GM19324 (cell line): Measurements from ENCODE around the gene PCDH15.

Experiments used
- ATAC-seq: cut with Tn5 transposase; IDR thresholded peaks from one replicate; pipeline ENCODE4 v1.9.1; 2021; ENCODE audit warnings: mild to moderate bottlenecking, moderate library complexity; ENCODE audit not compliant: unreplicated experiment, low FRiP score

The PCDH15 gene

DNA sequence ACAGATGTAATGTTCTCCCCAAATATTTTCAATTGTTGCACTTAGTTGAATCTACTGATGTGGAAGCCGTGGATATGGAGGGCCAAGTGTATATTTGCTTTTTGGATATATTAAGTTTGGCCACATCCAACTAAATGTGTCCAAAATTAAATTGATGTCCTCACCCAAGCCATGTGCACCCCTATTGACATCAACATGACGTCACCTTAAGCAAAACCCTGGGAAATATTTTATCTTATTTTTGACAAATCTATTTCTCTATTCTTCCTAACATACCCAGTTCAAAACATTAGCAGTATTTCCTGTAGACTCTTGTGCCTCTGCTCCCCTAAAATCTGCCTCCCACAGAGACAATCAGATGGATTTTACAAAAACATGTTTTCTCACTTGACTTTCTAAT lies 652.5 kb downstream of the PCDH15 start:
- ATAC-seq, result no peak

DNA sequence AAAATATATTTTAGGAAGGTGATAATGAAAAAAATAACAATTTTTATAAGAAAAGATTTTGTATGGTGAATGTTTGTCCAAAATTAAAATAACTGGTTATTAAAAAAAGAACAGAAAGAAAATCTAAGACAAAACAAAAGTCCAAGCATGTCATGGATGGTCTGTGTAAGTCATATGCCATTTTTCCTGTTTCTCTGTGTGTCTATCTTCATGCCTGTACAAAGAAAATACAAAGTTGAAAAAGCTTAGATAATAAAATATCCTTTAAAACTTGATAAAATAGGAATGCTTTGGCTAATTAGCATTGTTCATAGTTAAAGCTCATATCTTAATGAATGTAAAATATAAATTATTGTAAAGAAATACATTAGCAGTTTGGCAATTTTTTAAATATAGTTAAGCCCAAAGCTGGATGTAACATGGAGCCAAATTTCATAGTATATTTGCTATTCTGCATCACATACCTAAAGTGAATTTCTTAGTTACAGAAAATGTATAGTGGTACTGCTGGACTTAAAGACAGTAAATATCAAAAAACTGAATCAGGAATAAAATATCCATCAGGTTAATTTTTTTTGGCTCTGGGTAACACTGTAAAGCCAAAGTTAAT lies 661.1 kb downstream of the PCDH15 start:
- no peak for ATAC-seq

DNA sequence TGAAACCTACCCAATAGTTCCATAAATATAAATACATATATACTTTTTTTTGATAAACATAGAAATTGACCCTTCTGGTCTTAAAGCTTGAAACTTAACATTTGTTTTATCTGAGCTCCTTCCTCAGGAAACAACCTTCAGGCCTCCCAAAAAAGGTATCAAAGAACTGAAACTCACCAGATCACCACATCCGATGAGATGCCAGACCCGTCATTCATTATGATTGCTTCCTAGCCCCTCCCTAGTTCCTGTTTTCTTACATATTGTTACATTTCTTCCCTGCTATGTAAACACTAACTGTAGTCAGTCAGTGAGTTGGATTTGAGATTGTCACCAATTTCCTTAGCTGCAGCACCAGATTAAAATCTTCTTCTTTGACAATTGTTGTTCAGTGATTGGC lies 663.6 kb downstream of the PCDH15 start:
- no peak for ATAC-seq

DNA sequence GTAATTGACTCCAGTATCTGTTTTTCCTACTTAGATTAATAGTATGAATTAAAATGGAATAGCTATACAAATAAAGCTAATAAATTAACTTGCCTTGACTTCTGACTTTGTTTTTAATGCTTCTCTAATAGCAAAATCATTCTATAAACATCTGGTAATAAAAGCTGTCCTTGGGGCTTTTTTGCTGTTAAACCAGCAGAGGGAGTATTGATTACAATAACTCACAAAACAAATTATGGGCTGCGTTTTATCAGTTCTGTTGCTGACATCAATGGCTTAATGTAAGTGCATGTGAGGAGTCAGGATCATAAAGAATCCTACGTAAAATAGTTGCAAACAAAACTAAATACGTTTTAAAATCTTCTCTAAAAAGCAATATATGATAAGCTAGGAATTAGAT lies 667.8 kb downstream of the PCDH15 start:
- ATAC-seq, result no peak

DNA sequence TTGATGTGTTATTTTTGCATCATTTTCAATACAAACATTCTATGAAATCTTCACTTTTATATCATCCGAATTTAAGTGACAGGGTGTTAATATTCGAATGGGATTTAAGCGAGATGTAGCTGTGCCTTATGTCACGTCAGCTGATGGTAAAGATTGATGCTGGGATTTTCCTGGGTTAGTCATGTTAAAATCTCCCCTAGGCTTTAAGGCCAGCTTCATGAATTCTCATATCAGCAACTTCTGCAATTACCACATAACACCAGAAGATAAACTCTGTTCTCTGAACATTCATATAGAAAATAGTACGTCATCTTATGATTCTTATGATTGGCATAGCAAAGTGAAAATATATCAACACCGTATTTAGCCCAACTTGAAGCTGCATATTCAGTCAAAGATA lies 669.2 kb downstream of the PCDH15 start:
- no peak for ATAC-seq

DNA sequence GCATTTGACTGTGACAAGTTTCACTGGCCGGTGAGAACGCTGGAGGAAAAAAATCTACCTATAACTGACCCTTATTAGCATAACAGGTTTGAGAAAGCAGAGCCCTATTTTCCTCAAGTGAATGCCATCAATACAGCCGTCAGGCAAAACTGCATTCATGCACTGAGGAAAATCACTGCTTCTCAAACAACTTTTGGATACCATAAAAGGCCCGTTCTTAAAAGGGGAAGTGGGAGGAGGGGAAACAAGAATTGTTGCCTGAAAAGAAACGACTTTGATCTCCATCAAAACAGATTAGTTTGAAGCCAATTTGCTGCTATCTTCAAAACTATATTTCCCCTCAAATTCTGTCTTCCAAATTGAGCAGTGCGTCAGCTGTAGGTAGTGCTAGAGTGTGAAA lies 670.6 kb downstream of the PCDH15 start:
- no peak for ATAC-seq

DNA sequence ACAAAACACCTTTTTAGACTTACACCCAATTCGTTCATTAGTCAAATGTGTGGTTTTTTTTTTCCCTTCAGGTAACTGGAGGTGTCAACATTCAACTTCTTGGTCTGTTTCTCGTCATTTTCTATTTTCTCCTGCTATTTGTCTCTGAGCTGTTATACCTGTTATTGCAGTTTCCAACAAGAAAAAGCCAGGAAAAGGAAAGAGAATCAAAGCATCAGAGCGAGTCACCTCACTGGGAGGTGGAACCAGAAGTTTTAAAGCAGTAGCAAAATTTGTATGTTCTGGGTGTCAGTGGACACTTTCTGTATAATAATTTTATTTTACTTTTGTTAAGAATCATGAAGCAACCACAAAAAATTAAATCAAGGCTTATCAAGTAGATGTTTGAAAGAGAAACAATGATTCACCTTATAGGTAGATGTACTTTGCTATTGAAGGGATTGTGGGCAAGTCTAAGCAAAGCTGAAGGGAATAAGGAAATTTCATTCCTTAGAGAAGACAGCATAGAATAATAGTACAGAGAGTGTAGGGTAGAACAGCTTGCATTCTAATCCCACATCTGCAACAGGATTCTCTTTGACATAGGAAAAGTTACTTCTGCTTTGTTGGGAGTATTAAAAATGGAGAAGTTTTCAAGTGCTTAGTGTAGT lies 675.8 kb downstream of the PCDH15 start:
- ATAC-seq, result no peak

DNA sequence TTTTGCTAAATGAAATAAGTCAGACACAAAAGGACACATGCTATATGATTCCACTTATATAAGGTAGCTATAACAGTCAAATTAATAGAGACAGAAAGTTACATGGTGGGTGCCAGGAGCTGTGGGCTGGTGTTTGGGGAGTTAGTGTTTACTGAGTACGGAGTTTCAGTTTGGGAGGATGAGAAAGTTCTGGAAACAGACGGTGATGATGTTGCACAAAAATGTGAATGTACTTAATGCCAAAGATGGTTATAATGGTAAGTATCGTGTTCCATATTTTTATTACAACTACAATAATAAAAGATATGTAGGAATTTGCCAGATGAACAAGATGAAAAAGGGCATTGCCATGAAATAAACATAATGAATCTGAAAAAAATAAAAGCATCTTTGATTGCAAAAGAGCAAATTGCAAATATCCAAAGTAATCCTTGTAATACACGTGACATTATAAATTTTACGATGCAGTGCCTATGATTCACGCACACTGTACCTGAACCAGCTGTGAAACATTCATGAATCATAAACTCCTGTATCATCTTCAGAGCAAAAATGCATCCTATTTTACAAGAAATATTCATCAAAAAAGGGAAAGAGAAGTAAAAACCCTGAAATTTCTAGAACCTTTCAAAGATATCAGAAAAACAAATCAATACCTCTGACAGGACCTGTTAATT lies 676.7 kb downstream of the PCDH15 start:
- no peak for ATAC-seq

DNA sequence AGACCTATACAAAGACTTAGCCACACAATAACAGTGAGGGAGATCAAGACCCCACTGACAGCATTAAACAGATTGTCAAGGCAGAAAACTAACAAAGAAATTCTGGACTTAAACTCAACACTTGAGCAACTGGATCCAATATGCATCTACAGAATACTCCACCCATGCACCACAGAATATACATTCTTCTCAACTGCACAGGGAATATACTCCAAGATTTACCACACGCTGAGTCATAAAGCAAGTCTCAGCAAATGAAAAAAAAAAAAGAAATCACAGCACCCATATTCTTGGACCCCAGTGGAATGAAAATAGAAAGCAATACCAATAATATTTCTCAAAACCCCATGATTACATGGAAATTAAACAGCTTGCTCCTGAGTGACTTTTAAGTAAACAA lies 680.2 kb downstream of the PCDH15 start:
- ATAC-seq, result no peak

DNA sequence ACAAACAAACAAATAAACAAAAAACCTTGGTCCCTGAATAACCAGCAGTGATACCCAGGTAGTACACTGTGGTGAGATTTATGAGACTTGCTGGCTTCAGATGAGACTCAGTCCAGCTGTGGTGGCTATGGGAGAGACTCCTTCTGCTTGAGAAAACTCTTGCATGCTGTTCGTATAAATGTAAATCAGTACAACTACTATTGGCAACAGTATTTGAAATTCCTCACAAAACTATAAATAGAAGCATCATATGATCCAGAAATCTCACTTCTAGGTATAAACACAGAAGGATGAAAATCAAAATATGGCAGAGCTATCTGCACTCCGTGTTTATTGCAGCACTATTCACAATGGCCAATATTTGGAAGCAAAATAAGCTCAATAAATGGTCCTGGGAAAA lies 692.1 kb downstream of the PCDH15 start:
- ATAC-seq, result no peak

DNA sequence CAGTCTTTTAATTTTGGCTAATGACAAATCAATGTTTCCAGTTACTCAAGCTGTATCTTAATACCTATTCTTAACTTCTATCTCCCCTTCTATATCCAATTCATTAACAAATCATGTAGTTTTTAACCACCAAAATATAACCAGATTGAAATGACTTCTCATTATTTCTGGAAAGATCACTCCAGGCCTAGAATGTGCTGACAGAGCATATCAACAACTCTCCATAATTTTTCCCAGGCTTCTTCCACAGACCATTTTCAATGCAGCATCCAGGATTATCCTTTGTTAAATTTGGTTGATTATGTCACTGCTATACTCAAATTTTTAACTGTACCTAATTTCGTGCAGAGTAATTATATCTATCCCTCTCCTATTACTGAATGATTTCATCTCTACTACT lies 704.1 kb downstream of the PCDH15 start:
- ATAC-seq, result no peak

DNA sequence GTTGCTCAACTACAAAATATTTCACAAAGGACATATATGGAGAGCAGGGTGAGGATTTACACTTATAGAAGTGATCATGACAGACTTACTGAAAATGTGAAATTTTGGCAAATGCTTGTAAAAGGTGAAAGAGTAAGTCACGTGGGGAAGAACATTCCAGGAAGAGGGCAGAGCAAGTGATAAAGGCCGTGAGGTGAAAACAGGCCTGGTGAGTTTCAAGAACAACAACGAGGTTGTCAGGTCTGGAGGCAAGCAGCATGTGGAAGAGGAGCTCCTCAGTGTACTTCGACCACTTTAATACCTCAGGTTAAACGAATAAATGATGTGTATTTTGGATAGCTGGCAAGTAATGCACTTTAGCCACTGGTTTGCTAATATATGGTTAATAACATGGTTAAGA lies 706.7 kb downstream of the PCDH15 start:
- no peak for ATAC-seq

DNA sequence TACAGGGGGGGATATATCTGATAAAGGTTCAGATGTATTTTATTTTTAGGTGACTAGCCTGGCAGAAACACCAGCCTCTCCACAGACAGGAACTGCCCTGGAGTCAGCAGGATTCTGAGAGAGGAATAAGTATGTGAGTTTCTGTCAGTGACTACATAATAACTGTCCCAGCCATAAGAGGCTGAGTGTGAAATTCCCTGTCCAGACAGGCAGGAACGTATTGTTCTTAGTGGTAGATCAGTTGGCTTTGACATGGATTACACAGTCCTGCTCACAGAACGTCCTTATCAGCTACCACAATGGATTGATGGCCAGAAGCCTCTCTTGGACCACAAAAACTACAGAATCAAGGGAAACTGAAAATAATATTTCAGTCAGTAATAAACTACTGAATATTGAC lies 709.8 kb downstream of the PCDH15 start:
- no peak for ATAC-seq

DNA sequence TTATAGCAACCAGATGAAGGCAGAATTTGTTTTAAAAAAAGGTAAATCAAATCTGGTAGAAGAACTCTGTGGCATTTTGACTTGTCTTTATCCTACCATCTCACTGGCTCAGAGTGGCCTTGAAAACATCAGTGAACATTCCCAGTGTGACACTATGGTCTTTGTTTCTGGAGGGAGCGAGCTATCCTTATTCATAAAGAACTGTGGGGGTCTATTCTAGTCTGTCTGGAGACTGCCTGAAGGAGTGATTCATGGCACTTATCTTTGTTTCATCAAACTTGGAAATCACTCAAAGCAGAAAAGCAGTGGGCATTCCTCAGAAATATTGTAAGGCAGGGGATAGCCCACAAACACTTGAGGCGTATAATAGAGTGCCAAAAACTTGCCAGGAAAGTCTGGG lies 719.1 kb downstream of the PCDH15 start:
- ATAC-seq, result no peak

DNA sequence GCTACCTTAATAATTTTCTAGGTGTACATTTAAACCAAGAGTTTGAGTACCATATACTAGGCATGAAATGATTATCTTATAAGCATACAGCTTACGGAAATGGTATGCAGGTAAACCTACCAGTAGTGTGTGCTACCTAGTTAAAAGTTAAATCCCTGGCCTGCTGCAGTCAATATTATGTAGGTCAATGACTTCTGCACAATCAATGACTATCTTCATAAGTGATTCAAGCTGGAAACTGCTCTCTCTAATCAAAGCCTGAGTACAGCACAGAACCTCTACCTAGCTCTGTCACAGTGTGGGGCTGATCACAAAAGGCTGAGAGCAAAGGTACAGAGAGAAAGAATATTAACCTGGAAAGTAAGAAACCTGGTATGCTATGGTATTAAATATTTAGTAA lies 733.7 kb downstream of the PCDH15 start:
- ATAC-seq, result no peak

DNA sequence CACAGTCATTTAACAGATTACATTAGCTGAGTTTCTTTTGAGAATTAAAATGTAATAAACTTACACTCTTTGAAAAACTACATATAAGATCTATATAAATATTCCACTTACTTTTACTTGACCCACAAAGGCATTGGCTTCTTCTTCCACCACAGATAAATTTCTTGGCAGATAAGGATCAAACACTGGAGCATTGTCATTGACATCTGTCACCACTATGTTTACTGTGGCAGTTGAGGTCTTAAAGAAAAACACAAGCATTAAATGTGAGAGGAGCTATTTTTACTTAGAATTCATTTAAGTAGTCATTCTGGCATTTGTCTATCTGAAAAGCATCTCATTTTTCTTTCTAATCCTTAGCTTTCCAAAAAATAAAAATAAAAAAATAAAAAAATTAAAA lies 734.4 kb downstream of the PCDH15 start:
- no peak for ATAC-seq

DNA sequence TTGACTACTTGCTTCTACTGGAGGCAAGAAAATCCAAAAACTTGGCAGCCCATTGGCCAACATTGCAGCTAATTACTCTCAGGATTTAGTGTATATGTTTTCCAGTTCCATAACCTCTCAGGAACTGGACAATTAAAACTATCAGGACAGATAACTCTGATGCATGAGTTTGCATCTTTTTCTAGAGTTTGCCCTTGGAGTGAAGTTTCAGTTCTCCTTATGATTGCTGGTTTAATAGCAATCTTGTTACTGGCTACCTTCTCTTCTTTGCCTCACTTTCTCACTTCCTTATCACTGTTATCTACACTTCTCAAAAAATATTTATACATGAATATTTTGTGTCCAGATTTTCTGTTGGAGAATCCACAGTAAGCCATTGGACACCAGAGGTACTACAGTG lies 735.9 kb downstream of the PCDH15 start:
- no peak for ATAC-seq

DNA sequence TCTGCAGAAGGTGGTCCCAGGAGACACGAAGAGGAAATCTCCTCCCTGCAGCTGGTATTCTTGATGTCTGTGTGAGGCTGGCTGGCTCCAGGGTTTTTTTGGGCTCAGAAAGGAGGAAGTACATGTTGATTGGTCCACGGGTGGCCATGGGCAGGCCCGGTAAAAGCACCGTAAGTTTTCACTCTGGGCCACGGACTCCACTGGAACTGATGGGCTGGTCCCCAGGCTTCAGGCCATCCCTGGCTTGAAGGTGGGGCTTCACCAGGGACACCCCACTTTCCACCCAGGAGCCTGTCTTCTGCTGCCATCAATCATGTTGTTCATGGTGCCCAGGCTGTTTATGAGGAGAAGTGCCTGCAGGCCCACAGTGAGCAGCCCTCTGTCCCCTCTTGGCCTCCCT lies 736.8 kb downstream of the PCDH15 start:
- ATAC-seq, result no peak

DNA sequence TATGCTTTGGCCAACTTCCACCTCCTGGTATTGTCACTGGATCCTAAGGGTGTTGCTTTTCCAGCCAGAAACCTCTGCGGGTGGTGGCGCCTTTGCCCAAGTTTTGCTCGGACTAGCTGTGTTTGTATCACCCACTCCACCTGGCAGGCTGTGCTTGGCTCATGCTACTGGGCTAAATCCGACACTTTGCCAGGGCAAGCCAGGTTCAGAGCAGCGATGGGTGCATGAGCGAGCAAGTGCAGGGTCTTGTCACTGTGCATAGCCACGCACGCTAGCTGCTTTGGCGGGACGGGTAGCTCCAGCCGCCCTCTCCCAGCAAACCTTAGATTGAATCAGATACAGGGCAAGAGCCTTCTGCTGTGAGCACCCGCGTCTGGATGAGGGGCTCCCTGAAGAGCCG lies 737.5 kb downstream of the PCDH15 start:
- no peak for ATAC-seq

DNA sequence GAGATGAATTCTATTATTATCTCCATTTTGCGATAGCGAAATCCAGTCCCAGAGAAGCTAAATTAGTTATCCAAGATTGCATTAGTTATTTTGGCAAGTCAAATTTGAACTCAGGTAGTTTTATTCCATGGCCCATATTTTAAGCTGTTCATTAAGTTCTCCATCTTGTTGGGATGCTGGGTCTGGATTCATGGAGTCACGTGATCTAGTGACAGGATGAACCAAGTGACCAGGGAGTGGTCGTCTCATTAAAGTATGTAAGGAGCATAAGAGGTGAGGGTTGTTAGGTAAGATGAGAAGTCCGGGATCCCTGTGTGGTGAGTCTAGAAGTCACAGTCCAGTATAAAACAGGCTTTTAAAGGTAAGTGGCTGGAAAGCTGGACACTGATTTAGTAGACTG lies 740.5 kb downstream of the PCDH15 start:
- ATAC-seq, result no peak

DNA sequence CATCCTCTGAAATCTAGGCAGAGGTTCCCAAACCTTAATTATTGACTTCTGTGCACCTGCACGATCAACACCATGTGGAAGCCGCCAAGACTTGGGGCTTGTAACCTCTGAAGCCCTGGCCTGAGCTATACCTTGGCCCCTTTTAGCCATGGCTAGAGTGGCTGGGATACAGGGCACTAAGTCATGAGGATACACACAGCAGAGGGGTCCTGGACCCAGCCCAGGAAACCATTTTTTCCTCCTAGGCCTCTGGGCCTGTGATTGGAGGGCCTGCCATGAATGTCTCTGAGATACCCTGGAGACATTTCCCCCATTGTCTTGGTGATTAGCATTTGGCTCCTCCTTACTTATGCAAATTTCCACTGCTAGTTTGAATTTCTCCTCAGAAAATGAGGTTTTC lies 743.7 kb downstream of the PCDH15 start:
- no peak for ATAC-seq

DNA sequence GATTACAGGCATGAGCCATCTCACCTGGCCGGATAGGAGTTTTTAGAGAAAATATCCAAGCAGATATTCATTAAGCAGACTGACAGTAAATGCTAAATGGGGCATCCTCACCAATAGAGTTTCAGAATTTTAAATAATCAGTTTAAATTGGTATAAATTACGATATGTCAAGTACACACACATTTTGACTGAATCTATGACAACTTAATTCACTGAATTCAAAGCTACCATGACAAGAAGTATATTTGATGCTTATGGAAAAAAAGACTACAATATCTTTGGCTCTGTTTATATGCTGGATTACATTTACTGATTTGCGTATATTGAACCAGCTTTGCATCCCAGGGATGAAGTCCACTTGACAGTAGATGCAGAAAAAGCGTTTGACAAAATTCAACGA lies 774.7 kb downstream of the PCDH15 start:
- ATAC-seq, result no peak
